AG04449 (cell line): ENCODE data around the gene CCDC61.

ENCODE experiments used
- CTCF ChIA-PET: fragments of 350-600 bp; formaldehyde crosslinking; extraction: SDS; loops from one replicate; lab custom pipeline; 2021; ENCODE audit warnings: antibody characterized with exemption; lab: Yijun Ruan, JAX
- POLR2A ChIA-PET: fragments of 400-600, 350-600 bp; formaldehyde crosslinking; extraction: SDS; loops from one replicate; lab custom pipeline; 2020; ENCODE audit warnings: antibody characterized with exemption, inconsistent platforms; lab: Yijun Ruan, JAX
- DNase-seq: peaks from one replicate; pipeline ENCODE4 v3.0.0-alpha.2; 2010; ENCODE audit warnings: low read depth, low spot score
- H3K4me3 ChIP-seq: 2 replicates; pipeline ENCODE4 v1.5.1; 2011; ENCODE audit warnings: low read depth, mild to moderate bottlenecking, control low read depth, low read length
- CTCF ChIP-seq: IDR thresholded peaks from one replicate; pipeline ENCODE4 v1.5.1; 2011; ENCODE audit warnings: mild to moderate bottlenecking, moderate library complexity, low read length, control low read depth, inconsistent platforms; ENCODE audit not compliant: insufficient read depth; ENCODE audit errors: missing control alignments

The CCDC61 gene

GRCh38 chr19:46040952-46041500 is 45.8 kb downstream of the CCDC61 start, which contains the start of gene IGFL4:
TSS of gene IGFL4 (minus strand) at chr19:46041002. CDS start at chr19:46040962, 40 bp downstream.
- CTCF ChIA-PET = interaction anchor here (0.9 to 5.1 kb wide), 6 partner anchors 13 to 37 kb away, joined by 3 to 67 read pairs (median 6); no protein-coding TSS in a partner anchor
- H3K4me3 ChIP-seq = no peak within 1 kb of the TSS
- no peak for DNase-seq
- POLR2A ChIA-PET = no interaction called here
- no peak for TF ChIP-seq CTCF

DNA sequence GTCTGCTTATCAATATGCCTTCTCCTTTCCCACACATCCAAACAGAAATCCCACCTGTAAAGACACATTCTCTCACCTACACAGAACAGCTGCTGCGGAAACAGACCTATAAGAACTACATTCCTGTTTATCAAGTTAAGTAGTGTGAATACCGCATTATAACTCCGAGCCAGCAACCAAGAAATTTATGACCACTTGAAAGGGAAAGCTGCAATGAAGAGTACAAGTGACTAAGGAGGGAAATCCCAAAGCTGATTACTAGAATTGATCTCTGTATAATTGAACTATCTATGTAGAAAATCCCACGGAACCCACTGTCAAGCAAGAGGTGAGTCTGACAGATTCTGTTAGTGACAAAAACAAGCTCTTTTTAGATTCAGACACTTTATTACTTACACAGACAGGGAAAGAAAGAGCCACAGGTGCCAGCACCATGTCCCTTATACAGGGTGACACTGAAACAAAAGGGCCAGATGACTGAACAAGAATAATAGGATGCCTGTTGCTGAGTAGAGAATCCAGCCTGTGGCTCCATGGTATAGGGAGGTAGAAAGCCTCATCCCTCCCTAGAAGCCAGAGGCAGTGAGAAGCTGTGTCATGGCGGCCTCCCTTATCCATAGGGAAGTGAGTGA is 47.1 kb downstream of the CCDC61 start:
- POLR2A ChIA-PET = interaction anchor here (0.7 kb wide), 1 partner anchor 127 kb away, joined by 3 read pairs; no protein-coding TSS in a partner anchor
- no peak for DNase-seq
- no peak for TF ChIP-seq CTCF
- no peak overlapping the region for H3K4me3 ChIP-seq
- CTCF ChIA-PET = interaction anchor here (0.7 to 5.1 kb wide), 7 partner anchors 8 to 223 kb away, joined by 3 to 67 read pairs (median 5); no protein-coding TSS in a partner anchor

DNA sequence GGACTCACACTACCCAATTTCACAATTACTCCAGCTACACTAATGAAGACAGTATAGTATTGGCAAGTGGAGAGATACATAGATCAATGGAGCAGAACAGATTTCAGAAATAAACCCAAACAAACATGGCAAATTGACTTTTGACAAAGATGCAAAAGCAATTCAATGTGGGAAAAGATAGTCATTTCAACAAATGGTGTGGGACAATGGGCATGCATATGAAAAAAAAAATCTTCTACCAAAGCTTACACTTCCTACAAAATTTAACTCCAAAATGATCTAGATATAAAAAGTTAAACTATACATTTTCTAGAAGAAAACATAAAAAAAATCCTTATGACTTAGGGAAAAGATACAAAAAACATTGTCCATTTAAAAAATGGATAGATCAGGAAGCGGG is 48.3 kb downstream of the CCDC61 start:
- ChIA-PET POLR2A (no interaction called here), CTCF (interaction anchor here (0.7 to 5.1 kb wide), 7 partner anchors 8 to 34 kb away, joined by 3 to 67 read pairs (median 5); no protein-coding TSS in a partner anchor)
- no peak for TF ChIP-seq CTCF
- H3K4me3 ChIP-seq = no peak overlapping the region
- DNase-seq = no peak

DNA sequence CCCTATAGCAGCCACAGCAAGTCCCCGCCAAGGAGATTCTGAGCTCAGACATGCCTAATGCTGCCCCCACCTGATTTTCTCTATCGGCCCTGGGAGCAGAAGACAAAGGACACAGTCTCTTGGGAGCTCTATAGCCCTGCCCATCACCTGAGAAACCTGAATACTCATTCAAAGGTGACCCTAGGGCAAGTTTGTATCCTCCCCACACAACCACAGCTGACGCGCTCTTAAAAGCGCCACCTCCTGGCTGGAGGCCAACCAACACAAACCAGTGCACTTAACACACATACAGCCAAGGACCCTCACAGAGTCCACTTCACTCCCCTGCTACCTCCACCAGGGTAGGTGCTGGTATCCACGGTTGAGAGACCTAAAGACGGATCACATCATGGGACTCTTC is 54.3 kb downstream of the CCDC61 start:
- no peak overlapping the region for H3K4me3 ChIP-seq
- ChIA-PET POLR2A (interaction anchor here (0.5 kb wide), 1 partner anchor 20 kb away, joined by 5 read pairs; no protein-coding TSS in a partner anchor), CTCF (interaction anchor here (1.0 to 6.5 kb wide), 4 partner anchors 21 to 32 kb away, joined by 3 to 48 read pairs (median 8); no protein-coding TSS in a partner anchor)
- no peak for DNase-seq
- no peak for TF ChIP-seq CTCF

DNA sequence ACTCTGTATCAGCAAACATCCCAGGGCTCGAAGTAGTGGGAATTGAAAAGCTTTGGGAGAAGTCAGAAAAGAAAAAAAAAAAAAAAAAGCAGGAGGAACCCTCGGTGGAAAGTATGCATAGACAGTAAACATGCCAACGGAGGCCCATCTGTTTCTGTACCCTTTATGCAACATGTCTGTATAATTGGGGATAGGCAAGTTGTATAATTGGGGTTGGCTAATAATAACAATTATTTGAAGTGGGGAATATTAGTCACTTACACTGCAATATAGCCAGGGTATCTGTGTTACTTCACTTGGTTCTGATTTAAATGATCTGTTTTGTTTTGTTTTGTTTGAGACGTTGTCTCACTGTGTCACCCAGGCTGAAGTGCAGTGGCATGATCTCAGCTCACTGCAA is 57.6 kb downstream of the CCDC61 start:
- no peak for DNase-seq
- TF ChIP-seq CTCF = no peak
- no peak overlapping the region for H3K4me3 ChIP-seq
- POLR2A ChIA-PET = no interaction called here
- CTCF ChIA-PET = interaction anchor here (0.9 to 6.5 kb wide), 2 partner anchors 12 to 25 kb away, joined by 3 to 48 read pairs; no protein-coding TSS in a partner anchor

GRCh38 chr19:46056536-46056935 is 61.3 kb downstream of the CCDC61 start:
- POLR2A ChIA-PET = no interaction called here
- CTCF ChIA-PET = interaction anchor here (0.9 to 1.5 kb wide), 3 partner anchors 13 to 37 kb away, joined by 3 read pairs; no protein-coding TSS in a partner anchor
- TF ChIP-seq CTCF = no peak
- no peak for DNase-seq
- H3K4me3 ChIP-seq = no peak overlapping the region
